Left kidney (tissue), 2 donors: ENCODE measurements around the gene ITGBL1. TPM values are rescaled to one million over a fixed set of nuclear protein-coding genes. Genes with fewer than 3 reads are reported as not detected.
A peak's percentile ranks its signal among the peaks of the same experiment; 100 is the strongest.

ENCODE experiments used
- DNase-seq: peaks from one replicate; pipeline ENCODE4 v3.0.0-alpha.2; 2013
- polyA plus RNA-seq: library from polyadenylated mRNA; unstranded; fragments of 120-200 nt; gene quantifications from one replicate; pipeline ENCODE4 v1.2.1, GENCODE V29; 2013; ENCODE audit not compliant: insufficient read length

ITGBL1 gene
- polyA plus RNA-seq, 1 donor: 0.90 TPM

DNA sequence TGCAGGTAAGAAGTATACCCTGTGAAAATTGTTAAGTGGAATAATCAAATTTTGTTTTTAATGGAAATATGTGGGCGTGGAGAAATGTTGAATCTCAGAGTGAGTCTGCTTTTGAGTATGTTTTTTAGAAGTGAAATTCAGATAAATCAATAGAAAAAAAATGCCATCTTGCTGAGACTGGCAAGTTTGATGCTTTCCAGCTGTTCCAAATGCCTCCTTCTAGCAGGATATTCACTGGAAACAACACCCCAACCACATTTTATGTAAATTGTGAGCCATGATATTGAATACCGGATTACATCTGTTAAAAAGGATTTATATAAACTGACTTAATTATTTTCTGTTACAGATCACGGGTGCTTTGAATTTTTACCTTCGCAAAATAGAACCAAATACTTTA, 115.4 kb downstream of the ITGBL1 start:
- no peak for DNase-seq

DNA sequence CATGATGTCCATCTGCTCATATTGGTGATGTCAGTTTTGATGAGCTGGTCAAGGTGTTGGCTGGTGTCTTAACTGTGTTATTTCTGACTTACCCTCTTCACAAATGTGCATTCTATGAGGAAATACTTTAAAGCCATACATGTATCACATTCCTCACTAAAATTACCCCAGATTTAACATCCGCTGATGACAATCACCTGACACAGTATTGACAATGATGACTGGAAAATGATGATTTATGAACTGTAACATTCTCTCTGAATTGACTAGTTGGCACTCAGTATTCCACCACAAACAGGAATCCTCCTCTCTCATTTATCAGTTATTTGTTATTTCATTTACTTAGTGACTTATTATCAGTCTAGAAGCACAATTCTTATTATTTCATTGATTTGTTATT, 117.3 kb downstream of the ITGBL1 start:
- no peak for DNase-seq

DNA sequence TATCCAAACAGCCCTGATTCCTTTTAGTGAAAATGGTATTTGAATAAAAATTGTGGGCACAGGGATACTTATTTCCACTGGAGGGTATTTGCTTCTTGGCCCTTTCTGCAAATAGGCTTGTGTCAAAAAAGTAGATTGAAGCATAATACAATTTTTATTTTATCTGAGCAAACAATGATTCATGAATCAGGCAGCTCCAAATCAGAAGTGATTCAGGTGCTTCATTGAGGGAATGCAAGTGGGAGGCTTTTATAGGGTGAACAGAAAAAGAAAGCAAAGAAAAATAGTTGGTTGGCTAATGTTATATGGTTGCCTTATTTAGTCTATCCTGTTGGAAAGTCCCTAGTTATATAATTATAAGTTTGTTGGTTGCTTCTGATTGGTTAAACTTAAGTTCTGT, 117.9 kb downstream of the ITGBL1 start:
- no peak for DNase-seq

DNA sequence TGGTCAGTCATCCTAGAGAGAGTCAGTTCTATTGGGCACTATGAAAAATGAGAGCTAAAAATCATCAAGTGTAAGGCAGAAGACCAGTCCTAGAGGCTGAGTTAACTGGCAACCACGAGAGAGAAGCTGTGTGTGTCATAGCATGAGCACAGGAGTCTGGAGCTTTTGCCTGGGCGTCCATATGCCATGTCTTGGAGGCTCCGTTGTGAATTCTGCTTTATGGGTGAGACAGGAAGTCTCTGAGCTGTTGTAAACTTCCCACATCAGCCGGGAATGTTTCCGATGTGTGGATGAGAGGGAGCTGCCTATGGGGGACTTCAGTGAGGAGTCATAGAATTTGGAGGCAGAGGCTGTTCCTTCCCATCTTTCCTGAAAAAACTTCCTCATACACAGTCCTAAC, 120.0 kb downstream of the ITGBL1 start:
- DNase-seq: no peak

DNA sequence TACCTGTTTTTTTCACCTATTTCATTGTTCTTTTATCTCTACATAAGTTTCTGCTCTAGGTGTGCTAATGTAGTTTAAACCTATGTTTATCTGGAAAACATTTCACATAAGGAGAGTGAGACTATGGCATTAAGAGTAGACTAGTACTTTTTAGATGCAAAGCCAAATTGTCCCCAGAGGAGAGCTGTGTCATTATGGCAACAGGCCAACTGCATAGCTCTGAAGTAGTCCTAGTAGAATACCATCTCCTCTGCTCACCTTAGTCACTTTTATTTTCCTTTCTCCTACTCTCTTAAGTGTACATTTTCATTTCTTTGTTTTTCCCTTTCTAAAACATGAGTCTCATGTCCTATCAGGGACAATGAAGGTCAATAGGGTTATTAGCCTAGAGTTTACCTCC, 123.1 kb downstream of the ITGBL1 start:
- DNase-seq: no peak

DNA sequence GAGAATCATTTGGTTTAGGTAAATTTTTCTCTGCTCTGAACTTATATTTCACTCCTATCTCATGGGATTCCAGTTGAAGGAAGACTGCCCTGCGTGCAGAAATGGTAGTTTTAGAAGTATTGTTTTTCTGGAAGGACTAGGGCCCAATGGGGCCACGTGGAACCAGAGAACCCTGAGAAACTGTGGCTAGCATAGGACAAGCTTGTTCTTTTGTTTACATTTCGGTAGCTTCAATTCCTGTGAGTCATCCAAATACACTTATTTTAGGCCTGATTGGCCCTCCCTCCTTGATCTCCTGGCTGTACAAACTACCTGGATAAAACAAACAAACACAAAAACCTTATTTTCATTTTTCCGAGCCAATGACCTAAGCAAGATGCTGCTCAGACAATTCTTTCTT, 124.0 kb downstream of the ITGBL1 start:
- no peak for DNase-seq

DNA sequence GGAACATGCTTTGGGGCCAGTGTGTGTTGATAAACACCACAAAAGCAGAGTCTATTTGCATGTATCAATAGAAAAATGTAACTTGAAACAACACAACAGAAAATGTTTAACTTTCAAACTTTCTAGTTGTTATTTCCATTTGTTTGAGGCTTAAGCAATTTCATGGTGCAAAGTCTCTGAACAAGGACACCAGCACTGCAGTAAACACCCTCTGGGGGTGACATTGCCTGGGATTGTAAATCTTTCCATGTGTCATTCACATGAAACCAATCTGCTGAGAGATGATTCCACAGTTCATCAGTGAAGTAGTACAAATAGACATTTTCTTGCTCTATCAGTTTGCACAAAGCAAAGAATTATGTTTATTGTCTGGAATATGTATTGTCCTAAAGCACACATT, 124.5 kb downstream of the ITGBL1 start:
- no peak for DNase-seq

DNA sequence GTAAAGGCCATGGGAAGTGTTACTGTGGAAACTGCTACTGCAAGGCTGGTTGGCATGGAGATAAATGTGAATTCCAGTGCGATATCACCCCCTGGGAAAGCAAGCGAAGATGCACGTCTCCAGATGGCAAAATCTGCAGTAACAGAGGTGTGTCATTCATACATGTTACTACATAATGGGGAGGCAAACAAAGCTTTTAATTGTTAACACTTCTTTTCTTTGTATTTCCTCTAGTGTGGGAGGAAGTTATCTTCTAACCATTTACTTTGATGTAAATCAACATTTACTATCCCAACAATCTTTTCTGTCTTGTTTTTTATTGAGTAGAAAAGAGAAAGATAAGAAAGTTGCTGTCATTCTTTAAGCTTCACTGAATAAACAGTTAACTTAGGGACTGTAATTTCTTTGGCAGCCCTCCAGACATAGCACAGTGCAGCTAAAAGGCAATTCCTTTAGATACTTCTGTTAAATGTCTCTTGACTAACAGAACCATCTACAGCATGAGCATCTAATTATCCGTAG, 126.9 kb downstream of the ITGBL1 start:
- DNase-seq: peak; percentile 27

DNA sequence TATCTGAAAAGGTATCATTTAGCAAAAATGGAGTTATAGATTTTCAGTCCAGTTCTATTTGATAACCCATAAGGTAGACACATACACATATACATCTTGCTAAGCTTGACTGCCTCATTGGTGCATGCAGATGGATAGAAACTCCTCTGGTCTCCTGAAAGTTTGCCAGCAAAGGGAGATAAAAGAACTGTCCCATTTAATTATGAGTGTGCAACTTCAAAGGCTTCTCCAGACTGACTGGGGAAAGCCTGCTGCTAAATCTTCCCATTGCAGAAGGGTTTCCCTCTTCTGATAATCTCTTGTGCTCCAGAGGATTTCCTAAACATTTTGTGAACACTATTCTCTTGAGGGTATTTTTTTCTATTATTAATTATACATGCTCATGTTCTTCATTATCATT, 131.9 kb downstream of the ITGBL1 start:
- no peak for DNase-seq

DNA sequence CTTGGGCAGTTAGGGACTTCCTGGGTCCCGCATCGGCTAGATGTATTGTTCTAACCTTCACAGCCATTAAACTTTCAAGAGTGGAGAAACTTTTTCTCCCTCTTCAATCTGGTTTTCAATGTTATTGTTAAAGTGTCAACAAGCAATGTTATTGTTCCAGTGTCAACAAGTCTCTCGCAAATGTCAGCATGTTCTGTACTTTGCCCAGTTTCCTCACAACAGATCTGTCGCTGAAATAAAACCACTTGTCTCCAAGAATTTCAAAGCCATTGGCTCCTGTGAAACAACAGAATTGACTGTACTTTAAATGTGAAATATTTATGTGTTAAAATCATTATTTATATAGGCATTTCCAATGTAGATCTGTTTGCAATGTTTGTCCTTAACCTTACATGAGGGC, 138.0 kb downstream of the ITGBL1 start:
- DNase-seq: no peak

DNA sequence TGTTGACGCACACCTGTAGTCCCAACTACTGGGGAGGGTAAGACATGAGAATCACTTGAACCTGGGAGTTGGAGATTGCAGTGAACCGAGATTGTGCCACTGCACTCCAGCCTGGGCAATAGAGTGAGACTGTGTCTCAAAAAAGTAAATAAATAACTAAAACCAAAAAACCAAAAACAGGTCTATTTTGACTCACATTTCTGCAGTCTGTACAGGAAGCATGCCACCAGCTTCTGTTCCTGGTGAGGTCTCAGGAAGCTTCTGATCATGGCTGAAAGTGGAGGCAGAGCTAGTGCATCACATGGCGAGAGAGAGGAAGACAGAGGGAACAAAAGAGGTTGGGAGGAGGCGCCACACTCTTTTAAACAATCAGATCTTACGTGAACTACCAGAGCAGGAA, 142.5 kb downstream of the ITGBL1 start:
- DNase-seq: no peak

DNA sequence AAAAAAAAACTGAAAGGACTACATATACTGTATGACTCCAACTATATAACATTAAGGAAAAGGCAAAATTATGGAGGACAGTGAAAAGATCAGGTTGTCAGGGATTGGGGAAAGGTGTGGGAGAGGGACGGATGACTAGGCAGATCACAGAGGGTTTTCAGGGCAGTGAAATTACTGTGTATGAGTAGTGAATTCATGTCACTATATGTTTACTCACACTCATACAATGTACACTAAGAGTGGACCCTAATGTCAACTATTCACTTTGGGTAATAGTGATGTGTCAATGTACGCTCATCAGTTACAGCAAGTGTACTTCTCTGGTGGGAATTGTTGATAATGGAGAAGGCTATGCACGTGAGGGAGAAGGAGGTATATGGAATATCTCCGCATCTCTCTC, 144.3 kb downstream of the ITGBL1 start:
- no peak for DNase-seq

DNA sequence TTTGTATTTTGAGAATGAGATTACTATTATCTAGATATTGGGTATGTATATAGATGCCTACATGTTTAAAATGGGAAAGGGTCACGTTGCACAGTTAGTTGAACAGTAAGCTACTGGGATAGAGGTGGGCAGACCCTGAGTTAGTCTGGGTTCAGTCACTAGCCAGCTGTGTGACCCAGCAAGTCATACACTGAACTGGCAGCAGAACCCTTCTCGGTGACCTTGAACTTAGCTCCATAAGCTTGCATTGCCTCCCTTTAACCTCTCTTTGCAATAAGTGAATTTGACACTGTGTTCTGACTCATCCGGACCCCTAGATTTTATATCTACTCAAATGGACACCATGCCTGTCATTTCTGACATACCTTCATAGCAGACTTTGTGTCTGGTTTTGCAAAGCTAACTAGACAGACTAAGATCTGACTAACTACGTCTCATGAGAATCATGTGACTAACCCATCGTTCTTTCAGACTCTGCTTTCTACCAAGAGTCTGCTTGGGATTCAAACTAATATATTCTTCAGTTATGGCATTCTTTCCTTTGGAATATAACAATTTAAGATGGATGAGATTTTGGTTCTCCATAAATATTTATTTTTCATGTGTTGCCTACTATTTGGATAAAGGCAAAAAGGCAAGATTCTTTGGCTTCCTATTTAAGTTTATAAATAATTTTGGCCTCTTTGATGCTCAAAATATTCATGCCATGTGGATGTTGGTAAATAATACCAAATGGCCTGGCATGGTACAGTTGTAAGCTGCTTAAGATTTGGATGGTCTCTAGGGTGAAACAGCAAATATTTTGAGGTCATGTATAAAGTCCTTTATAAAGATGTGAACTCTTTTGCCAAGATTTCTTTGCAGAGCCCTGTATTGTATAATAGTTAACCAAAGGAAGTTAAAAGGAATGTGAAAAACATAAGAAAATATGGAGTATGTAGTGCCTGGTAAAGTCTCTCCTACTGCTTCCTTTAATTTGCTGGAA, 159.3 kb downstream of the ITGBL1 start:
- DNase-seq: no peak

DNA sequence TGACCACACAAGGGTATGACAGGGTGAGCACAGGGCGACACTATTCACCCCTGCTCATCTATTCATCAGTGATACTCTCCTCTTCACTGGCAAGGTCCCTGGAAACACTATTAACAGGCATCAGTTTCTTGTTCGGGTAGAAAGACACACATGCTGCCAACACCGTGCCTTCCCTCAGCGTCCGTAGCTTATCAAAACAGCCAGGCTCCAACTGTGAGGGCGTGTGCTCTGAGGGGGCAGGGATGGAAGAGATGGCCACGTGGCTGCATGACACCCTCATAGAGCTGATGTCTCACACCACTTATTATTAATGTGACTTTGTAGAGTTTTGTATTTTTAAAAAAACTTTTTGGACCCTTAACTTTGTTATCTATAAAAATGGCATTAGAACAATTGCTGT, 160.3 kb downstream of the ITGBL1 start:
- no peak for DNase-seq

DNA sequence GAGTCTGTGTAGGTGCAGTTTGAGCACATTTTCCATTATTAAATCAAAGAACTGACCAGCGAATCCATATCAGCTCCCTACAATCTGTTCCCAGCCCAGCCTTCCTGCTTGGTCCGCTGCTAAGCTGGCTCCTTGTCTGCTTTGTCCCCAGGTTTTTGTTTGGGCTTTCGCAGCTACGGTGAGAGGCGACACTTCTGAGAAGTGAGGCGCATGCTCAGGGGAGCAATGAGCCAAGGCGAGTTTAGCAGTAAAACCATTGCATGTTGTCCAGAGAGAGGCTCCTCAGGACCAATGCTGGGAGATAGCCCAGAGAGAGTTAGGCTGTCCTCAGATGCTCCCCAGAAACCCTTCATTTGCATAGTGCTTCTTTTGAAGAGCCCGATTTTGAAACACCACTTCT, 162.0 kb downstream of the ITGBL1 start:
- DNase-seq: no peak

DNA sequence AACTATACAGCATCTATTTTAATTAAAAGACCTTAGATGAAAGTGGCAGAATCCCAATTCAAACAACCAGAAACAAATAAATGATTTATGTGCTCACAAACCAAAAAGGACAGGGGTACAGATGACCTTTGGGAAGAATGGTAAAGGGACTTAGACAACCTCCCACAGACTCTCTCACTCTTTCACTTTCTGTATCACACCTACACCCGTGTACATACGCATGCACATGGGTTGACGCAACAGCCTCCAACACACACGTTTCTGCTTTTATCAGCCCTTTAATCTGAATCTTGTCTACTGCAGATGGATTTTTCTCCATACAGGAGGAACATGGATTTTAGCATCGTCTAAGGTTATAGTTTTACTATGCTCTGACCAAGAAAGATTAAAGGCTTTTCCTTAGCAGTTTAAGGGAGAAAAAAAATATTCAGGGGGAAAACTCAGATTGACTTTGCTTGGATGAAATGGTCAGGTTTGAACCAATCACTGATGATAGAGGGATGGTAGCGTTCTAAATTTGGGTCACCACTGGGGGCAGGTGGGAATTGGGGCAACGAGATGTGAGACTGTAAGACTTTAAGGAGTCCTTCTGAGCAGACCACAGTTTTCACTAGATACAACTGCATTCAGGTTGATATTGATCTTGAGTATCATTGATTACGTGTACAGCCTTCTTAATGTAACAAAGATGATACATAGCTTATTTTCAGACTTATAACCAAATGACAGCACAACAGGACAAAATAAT, 166.1 kb downstream of the ITGBL1 start:
- no peak for DNase-seq

DNA sequence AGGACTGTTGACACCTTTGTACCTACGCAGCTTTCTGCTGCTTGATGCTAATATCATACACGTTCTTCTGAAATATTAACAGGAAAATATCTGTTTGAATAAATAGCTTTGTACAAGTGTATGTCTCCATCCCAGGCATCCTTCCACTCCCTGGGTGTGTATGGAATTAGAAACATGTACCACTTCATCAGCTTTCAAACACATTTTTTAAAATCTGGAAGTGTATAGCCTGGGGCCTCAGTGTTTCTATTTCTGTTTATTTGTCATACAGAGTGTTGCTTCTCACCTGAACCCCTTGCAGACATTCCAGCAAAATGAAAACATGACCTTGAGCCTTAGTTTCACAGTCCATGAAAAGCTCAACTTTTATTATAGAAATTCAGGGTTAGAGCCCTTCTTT, 168.6 kb downstream of the ITGBL1 start:
- DNase-seq: no peak

DNA sequence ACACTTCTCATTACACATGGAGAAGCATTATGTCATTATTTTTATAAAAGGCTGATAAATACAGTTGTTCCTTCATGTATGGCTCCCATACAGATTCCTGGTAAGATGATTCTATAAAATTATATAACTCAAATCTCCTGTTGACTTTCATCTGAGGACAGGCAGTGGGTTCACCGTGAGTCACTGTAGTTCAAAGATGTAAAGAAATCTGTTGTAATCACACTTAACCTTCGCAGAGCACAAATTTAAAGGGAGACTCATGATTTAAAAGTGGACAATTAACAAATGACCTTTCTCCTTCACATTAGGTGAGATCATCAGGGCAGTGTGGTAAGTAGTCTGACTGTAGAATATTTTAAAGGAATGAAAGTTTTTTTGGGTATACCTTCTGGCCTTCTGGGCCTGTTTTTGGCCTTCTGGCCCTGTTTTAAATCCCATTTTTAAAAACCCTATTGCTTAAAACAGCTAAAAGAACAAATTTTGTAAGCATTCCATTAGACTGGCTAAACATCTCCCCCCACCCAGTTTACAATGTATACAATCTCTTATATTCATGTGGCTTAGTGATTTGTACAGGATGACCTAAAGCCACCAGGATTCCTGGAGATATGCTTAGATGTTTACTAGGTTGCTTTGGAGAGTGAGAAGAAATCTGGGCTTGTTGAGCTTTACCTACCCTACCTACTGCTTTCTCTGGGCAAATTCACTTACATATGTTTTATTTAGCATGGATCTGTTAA, 171.2 kb downstream of the ITGBL1 start:
- DNase-seq: no peak

DNA sequence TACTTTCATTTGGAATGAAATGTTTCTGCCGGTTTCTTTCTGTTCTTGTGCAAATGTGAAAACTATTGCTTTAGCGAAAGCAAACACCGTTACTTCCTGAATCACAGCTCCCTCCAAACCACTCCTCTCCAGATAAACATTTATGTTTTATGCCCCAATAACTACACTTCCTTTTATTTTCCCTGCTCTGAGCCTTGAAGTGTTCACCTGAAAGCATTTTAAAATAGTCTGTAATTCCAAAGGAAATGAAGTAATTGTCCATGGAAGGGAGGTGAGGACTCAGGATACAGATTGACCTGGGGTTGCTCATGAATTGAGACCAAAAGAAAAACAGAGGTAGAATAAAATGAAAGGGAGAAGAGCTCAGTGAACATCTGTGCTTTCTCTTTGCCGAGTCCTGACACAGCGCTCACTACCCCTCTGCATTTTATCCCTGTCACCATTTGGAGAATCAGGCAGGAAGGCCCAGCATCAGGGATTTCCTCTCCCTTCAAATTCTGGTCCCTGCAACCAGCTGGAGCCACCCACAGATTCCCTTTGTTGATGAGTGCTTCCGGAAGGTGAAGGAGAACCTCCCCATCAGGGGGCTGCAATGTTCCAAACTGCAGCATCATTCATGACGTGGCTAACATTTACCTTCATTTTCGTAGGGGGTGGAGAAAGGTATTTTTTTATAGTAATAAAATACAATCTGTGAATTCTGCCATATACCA, 171.9 kb downstream of the ITGBL1 start:
- DNase-seq: peak; percentile 46

DNA sequence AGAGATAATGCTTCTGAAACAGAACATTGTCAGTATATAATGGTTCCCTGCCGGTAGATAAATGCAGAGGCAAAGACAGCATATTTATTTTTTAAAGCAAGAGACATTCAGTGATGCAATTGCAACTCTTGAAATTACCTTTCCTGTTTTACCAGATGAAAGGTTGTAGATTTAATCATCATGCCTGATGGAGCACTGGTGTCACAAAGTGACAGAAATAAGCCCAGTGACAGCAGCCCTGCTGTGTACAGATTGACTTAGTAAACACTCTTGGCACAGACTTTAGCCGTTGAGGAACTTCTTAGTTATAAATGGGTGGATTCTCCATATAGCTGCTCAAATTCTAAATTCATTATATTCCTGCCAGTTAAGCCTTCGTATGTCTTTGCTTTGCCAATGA, 172.5 kb downstream of the ITGBL1 start:
- DNase-seq: no peak

DNA sequence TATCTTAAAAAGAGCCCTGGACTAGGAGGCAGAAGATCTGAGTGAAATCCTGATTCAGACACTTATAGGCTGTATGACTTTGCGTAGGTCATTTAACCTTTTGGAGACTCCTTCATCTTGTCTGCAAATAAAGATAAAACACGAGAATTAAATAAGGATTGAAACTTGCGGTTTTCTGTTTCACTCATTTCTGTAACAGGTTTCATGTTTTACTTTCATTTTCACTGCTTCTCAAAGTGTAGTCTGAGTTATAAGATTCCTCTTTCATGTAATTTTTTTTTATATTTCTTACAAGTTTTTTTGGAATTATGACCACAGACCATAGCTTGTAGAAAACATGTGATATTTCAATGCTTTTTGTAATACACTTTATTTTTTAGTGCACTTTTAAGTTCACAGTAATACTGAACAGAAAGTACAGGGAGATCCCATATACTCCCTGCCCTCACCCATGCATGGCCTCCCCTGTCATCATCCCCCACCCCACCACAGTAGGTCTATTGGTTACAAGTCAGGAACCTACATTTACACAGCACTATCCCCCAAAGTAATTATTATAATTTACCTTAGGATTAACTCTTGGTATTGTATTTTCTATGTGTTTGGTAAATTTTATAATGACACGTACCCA, 174.6 kb downstream of the ITGBL1 start:
- no peak for DNase-seq
